Measurements from ENCODE around the gene MERTK. TPM values are rescaled to one million over a fixed set of nuclear protein-coding genes. Genes with fewer than 3 reads are reported as not detected.
A peak's percentile ranks its signal among the peaks of the same experiment; 100 is the strongest.

The MERTK gene
- total and polyA plus RNA-seq, 2 of the 13 experiments (the other 11 are each of a cell fraction or from before 2014, with no cell fraction given), result 37.3 to 44.7 TPM

GRCh38 chr2:111954602-111955332, 56.4 kb downstream of the MERTK start (continued):
- TF ChIP-seq MAX (IDR thresholded peaks at IDR 0.05) (0 out of 2 replicates have a peak, but pooled peaks have one; percentile 28), MIXL1 (CRISPR knock-in tag; IDR thresholded peaks at IDR 0.05) (peak; percentile 25; the same call in 1 of the 2 replicates), NRL (CRISPR knock-in tag; IDR thresholded peaks at IDR 0.05; ENCODE audit: borderline replicate concordance) (no peak), NR2F2 (IDR thresholded peaks at IDR 0.05; ENCODE audit: borderline replicate concordance, low read depth) (peak; percentile 90), SIX1 (CRISPR knock-in tag; IDR thresholded peaks at IDR 0.05; ENCODE audit: borderline replicate concordance) (0 out of 2 replicates have a peak, but pooled peaks have one; percentile 21), HMG20A (CRISPR knock-in tag; IDR thresholded peaks at IDR 0.05; ENCODE audit: borderline replicate concordance) (peak; percentile 71; the same call in 1 of the 2 replicates), TERF1 (CRISPR knock-in tag; IDR thresholded peaks at IDR 0.05) (no peak), TBL1XR1 (IDR thresholded peaks at IDR 0.05; ENCODE audit: borderline replicate concordance, low read length, partially characterized antibody) (no peak), ZBTB39 (CRISPR knock-in tag; IDR thresholded peaks at IDR 0.05) (no peak), GRHL1 (CRISPR knock-in tag; conservative IDR thresholded peaks at IDR 0.05) (no peak), MED1 (CRISPR knock-in tag; IDR thresholded peaks at IDR 0.05) (peak; percentile 60; the same call in 1 of the 2 replicates), ARID5B (CRISPR knock-in tag; IDR thresholded peaks at IDR 0.05) (peak; percentile 91), ZBTB2 (CRISPR knock-in tag; IDR thresholded peaks at IDR 0.05; ENCODE audit: low read depth) (no peak), GATAD2A (CRISPR knock-in tag; IDR thresholded peaks at IDR 0.05) (peak; percentile 85), ZNF232 (CRISPR knock-in tag; IDR thresholded peaks at IDR 0.05; ENCODE audit: borderline replicate concordance) (no peak), ZBTB46 (CRISPR knock-in tag; IDR thresholded peaks at IDR 0.05; ENCODE audit: borderline replicate concordance) (no peak)
